HG02852 (cell line): ENCODE results near the gene ITIH6.
"Not testable (repeated sequence)": the region's sequence is repeated elsewhere in the genome, so short reads cannot be mapped to it uniquely, and the experiment has no call there.

ENCODE experiments used
- ATAC-seq: cut with Tn5 transposase; IDR thresholded peaks from one replicate; pipeline ENCODE4 v1.9.1; 2021; ENCODE audit warnings: mild to moderate bottlenecking, moderate library complexity; ENCODE audit not compliant: unreplicated experiment

Gene ITIH6, protein sequence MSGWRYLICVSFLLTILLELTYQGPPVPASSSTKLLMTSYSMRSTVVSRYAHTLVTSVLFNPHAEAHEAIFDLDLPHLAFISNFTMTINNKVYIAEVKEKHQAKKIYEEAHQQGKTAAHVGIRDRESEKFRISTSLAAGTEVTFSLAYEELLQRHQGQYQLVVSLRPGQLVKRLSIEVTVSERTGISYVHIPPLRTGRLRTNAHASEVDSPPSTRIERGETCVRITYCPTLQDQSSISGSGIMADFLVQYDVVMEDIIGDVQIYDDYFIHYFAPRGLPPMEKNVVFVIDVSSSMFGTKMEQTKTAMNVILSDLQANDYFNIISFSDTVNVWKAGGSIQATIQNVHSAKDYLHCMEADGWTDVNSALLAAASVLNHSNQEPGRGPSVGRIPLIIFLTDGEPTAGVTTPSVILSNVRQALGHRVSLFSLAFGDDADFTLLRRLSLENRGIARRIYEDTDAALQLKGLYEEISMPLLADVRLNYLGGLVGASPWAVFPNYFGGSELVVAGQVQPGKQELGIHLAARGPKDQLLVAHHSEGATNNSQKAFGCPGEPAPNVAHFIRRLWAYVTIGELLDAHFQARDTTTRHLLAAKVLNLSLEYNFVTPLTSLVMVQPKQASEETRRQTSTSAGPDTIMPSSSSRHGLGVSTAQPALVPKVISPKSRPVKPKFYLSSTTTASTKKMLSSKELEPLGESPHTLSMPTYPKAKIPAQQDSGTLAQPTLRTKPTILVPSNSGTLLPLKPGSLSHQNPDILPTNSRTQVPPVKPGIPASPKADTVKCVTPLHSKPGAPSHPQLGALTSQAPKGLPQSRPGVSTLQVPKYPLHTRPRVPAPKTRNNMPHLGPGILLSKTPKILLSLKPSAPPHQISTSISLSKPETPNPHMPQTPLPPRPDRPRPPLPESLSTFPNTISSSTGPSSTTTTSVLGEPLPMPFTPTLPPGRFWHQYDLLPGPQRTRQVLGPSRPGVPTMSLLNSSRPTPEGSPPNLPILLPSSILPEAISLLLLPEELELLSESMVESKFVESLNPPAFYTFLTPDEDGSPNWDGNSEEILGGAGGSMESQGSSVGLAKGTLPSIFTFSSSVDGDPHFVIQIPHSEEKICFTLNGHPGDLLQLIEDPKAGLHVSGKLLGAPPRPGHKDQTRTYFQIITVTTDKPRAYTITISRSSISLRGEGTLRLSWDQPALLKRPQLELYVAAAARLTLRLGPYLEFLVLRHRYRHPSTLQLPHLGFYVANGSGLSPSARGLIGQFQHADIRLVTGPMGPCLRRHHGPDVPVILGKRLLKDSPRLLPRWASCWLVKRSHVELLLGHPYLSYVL

DNA sequence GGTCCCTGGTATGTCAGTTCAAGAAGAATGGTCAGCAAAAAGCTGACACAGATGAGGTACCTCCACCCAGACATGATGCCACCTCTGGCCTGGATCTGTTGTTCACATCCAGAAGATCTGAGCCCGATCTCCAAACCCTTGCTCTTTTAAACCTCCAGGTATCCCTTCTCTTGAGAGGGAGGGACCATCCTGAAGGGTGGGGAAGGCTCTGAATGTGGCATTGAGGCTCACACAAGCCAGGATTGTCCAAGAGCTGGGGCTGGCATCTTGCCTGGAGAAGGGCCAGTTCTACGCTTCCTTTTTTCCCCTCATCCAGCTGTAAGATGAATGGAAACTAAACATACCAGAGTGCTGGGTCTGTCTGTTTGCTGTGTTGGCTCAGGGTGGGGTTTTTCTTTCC lies at the start of gene ITIH6:
ITIH6 (minus strand) TSS at position 119 of the 400 bp plus-strand sequence; CDS start at position 74, 45 bp downstream.
- ATAC-seq, result no peak

DNA sequence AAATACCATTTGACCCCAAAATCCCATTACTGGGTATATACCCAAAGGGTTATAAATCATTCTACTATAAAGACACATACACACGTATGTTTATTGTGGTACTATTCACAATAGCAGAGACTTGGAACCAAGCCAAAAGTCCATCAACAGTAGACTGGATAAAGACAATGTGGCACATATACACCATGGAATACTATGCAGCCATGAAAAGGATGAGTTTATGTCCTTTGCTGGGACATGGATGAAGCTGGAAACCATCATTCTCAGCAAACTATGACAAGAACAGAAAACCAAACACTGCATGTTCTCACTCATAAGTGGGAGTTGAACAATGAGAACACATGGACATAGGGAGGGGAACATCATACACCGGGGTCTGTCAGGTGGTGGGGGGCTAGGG lies 49.6 kb upstream of the ITIH6 start:
- ATAC-seq, result not testable (repeated sequence)

DNA sequence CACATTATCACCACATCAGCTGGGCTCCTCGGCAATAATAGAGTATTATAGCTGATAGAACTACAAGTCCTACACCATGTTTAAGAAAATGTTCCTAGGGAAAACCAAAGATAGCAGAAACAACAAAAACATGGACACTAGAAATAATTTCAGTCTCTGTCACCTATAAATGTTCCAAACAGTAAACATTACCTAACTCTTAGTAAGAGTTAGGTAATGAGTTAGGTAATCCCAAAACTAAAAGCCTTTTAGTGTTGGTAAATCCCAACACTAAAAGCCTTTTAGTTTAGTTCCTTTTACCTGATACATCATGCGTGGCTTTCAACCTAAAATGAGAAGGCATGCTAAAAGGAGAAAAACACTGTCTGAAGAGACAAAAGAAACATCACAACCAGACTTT lies 45.0 kb upstream of the ITIH6 start:
- ATAC-seq, result no peak

DNA sequence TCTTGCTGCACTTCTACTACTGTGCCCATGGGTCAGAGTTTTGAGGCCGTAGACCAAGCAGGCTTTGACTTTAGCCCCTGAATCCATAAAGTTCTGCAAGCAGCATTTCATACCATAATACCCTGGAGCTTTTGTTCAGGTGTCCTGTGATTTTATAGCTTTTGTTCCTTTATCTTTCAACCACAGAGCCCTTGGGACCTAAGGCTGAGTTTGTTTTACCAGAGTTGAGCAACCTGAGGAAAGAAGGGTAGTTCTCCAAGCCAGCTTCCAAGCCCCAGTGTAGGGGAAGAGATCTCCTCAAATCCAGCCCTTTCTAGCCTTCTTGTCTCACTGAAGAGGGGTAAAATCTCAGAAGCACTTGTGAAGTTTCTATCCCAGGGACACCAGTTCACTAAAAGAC lies 44.6 kb upstream of the ITIH6 start:
- no peak for ATAC-seq

DNA sequence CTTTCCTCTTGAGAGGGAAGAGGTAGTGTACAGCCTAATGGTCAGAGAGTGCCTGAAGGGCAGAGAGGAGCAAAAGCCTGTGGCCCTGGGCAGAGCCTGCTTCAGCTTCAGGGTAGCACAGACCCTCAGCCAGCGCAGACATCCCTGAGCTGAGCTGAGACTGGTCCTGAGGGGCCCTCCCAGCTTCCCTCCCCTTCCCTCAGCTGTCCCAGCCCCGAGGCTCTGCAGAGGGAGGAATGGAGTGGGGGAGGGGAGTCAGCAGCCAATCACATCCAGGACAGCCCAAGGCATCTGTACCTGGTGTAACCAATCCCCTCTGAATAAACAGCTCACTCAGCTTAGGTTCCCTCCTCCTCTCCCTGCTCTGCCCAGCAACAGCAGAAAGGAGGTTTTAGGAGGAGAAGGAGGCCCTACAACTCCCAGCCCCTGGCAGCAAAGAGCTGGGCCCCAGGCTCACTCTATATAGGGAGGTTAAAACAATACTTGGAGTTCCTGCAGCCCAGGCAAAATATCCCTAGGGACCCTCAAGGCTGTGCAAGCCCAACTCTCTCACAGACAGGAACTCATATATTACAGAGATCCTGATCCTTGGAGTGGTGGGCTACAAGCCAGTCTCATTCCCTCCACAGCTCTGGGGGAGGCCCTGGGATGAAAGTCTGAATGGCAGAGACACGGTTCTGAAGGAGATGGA lies 43.3 kb upstream of the ITIH6 start:
- not testable (repeated sequence) for ATAC-seq

DNA sequence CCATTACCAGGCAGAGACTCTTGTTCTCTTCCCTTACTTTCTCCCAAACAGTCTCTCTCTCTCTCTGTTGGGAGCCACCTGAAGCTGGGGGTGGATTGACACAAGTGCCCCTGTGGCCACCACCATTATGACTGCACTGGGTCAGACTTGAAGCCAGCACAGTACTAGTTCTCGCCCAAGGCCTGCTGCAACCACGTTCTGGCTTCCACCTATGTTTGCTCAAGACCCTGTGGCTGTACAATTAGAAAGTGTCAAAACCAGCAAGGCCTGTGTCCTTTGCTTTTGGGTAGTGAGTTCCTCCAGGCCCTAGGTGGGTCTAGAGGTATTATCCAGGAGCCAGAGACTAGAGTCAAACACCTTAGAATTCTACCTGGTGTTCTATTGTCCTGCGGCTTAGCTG lies 40.5 kb upstream of the ITIH6 start:
- ATAC-seq, result no peak

DNA sequence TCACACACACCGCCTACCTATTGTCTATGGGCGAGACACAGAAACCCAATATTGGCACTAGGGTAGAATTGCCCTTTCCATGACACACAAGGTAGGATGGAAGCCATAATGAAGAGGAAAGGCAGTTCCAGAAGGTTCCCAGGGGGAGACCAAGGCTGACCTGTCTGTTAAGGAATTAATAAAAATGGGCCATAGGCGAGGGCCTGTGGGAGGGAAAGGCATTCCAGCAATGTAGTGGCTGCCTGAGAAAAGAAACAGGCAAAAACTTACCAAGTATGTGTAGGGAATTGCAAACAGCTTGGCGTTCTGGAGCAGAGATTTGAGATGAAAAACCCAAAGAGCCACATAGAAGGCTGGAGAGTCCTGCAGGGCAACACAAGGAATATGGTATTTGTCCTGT lies 28.5 kb upstream of the ITIH6 start:
- no peak for ATAC-seq

DNA sequence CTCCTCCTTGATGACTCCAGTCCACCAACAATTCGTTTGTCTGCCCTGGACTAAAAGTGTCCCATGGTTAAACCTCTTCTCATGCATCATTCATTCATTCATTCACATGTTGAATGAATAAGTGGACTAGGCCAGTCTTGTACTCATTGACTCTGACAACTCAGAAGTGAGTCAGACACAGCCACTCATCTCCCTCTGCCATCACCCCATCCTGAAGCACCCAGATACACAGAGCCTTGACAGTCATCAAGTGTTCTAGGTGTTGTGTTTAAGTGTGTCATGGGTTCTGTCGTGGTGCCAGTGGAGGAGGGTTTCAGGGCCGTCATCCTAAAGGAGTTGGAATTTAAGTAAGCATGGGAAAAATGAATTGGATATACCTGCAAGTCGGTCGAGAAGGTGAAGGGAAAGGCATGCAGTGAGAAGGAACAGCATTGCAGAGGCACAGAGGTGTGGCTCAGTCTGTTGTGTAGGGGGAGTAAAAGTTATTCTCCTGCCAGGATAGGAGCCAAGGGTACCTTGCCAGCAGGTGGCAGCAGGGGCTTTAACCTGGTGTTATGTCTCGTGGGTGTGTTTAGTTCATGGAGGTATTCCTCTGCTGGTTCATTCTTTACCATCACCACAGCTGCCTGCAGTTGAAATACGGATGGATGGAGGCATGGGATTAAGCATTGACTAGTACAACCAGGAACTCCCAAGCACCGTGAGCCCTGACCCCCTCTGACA lies 27.8 kb upstream of the ITIH6 start:
- ATAC-seq, result no peak

DNA sequence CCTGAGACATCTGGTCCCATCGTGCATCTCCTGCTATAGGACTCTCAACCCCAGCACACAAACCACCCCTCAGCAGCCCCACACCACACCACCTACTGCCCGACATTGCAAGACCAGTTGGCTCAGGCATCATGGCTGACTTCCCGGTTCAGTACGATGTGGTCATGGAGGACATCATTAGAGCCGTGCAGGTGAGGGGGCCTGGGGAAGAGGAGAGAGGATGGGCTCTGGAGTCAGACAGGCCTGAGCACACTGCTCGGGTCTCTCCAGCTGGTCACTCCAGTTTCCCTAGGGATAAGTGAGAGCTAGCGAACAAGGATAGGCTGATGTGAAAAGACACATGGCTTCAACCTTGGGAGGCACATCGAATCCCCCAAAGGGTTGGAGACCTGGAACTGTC lies 26.7 kb upstream of the ITIH6 start:
- no peak for ATAC-seq

DNA sequence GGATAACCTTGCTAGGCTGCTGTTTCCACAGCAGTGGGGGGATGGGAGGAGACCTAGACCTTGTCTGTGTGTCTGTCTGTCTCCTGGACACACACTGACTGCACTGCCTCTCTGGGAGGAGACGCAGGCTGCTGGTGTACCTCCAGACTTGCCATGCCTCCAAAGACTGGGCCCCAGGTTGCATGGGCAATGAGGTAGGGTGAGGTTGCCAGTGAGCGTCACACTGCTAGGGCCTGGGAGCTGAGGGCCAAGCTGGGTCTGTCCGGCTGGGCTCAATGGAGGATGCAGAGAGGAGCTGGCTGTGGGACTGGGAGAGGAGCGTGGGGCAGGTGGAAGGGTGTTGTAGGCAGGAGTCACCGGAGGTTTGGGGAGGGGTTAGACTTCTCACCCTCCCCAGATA lies 26.1 kb upstream of the ITIH6 start:
- no peak for ATAC-seq

DNA sequence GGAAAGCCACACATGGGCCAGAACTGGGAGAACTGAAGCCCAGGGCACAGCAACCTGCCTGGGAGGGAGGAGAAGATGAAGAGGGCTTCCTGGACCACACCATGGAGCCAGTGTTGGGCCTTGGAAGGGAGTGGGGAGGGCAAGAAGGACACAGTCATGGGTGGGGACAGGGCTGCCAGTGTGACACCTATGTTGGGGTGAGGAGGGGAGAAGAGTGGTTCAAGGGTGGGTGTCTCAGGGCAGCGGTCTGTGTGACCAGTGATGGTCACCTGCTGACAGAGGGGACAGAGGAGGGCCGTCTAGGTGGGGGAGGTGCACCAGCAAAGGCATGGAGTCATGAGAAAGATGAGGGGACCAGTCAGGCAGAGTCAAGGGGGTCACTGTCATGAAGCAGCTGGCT lies 23.3 kb upstream of the ITIH6 start:
- no peak for ATAC-seq

DNA sequence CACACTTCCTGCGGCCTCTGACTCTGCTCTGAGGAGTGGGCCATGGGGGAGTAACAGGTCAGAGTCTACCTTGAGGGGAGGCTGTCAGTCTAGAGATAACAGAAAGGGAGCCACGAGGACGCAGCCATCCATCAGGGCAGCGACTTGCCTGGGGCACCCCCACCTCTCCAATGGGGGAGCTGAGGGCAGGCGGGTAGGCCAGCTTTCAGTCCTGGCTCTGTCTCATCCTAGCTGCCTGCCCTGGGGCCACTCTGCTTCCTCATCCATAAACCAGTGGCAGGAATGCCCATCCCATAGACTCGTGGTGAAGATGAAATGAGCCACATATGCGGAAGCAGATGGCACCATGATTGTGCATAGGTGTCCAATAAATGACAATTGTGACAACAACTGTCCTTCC lies 22.7 kb upstream of the ITIH6 start:
- no peak for ATAC-seq

DNA sequence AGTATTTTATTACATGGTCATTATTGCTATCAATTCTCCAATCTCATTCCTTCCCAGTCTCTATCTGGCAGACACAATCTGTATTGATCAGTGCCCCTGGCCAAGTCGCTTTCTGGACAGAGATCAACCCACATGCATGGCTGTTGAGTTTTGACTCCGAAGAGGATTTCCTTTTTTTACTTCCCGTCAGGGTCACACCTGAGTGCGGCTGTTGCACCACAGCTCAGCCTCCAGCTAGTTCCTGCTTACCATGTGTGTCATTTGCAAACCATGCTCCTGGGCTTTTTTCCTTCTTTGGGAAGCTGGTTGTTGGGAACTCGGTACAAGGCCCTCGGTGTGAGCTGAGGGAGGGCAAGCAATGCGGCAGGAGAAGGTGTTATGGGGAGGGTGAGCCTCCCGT lies 21.1 kb upstream of the ITIH6 start:
- no peak for ATAC-seq

DNA sequence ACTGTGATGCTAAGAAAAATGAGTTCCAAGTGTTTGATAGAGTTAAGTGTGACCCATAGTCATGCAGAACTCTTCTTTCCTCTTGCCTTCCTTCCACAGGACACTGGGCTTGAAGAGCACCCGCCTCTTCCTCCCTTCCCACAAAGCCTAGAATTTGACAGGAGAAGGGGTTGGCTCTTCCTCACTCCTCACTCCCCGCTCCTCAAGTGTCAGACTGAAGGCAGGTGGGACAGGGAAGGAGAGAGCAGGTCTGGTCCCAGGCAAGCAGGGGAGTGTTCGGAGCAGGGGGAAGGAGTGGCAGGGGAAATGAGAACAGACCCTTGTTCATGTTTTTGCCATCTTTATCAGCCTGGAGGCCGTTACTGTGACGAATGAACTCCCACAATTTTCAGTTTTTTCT lies 20.2 kb upstream of the ITIH6 start:
- no peak for ATAC-seq

DNA sequence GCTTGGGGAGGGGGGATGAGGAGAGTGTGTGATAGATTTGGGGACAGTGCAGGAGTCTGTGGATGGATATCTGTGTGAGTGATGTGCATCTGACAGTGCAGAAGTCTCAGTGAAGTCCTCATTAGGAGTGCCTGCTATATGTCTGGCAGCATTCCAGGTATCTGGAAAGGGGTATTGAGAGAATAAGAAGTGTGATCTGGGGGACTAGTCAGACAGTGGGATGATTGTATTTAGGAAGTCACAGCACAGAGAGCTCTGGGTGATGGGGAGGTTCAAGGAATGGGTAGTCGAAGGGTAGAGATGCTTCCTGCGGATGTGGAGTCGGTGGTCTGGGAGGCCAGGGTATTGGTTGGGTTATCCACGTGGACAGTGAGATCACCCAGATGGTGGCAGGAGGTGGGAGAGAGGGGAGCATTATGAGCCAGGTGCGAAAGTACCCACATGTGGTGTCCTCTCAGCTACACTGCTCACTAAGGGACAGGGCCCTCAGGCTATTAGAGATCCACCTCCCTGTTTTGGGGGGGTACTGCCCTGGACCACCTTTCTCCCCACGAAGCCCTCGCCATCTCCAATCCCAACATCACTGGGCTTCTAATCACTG lies 19.3 kb upstream of the ITIH6 start:
- ATAC-seq, result no peak

DNA sequence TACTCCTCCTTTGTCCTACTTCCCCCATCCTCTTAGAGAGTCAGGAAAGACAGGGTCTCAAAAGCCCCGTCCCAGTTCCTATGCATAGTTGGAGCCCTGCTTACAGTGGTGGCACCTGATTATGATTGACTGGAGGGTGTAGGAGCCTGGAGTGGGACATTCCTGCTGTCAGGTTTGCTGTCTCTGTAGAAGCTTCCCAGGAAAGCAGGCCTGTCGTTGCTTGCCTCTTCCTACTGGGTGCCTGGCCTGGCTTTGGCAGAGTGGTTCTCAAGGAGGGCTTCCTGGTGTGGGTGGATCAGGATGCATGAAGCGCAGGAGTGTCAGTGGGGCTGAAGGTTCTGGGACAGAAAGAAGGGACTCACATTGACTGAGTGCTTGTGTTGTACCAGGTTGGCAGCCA lies 14.3 kb upstream of the ITIH6 start:
- ATAC-seq, result no peak

DNA sequence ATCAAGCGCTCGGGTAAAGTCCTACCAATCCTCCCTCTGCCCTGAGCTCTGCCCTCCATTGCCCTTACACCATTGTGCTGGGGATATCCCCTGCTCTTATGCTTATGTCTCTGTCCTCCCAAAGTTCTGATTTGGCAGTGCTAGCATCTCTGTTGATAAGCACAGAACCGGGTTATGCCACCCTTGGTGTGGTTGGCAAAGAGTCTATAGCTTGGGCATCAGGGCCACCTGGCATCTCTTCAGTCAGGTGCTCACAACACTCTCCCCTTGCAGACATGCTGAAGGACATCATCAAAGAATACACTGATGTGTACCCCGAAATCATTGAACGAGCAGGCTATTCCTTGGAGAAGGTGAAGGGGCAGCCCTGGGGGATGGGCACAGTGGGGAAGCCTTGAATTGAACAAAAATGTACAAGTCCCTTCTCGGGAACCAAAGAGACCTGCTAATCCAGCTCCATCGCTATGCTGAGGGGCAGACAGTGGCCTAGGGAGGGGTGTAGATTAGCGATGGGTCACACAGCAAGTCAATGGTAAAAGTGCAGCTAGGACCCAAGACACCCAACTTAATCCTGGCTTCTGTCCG lies 13.3 kb upstream of the ITIH6 start:
- ATAC-seq, result no peak

DNA sequence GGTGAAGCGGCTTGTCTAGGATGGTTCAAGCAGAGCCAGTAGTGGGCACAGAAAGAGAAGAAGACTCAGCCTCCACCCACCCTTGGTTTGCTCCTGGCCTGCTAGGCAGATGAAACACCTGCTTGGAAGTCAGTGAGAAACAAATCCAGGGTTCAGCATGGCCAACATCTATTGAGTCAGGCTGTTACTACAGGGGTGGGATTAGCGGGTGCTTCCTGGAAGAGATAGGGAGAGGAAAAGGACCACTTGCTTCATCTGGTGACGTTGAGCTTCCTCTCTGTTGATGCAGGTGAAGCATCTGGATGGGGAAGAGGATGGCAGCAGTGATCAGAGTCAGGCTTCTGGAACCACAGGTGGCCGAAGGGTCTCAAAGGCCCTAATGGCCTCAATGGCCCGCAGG lies 12.5 kb upstream of the ITIH6 start:
- ATAC-seq, result no peak
